Adrenal gland (tissue), 12 donors: ENCODE measurements around the gene ATG12. TPM values are rescaled to one million over a fixed set of nuclear protein-coding genes. Genes with fewer than 3 reads are reported as not detected.

Experiments used
- DNase-seq, 7 donors: peaks; one replicate each; pipeline ENCODE4 v3.0.0-alpha.2; 2019 to 2020
- H3K27ac ChIP-seq, 5 donors: fragments of 200-600 bp; sonication (generic) in 4 of 5; 1 replicate in 3 of 5; 2 replicates in 2 of 5; pipeline versions ENCODE4 v1.5.1 to v1.8.0; 2016 to 2020; ENCODE audit warnings: mild to moderate bottlenecking in 1 of 5
- H3K27me3 ChIP-seq: fragments of 200-600 bp; 2 replicates; pipeline ENCODE4 v1.8.0; 2021
- H3K36me3 ChIP-seq, 2 donors: fragments of 200-600 bp; replicated peaks in 1 of 2; 1 replicate in 1 of 2; 2 replicates in 1 of 2; pipeline versions ENCODE4 v1.5.1 to v1.8.0; 2018 to 2022
- H3K4me1 ChIP-seq, 2 donors: fragments of 200-600 bp; replicated peaks in 1 of 2; 1 replicate in 1 of 2; 2 replicates in 1 of 2; pipeline versions ENCODE4 v1.5.1 to v1.8.0; 2018 to 2021
- H3K4me3 ChIP-seq, 4 donors: fragments of 200-600 bp; sonication (generic) in 3 of 4; one replicate each; pipeline ENCODE4 v1.5.1; 2016 to 2018
- H3K9me3 ChIP-seq, 3 donors: fragments of 200-600 bp; sonication (generic) in 1 of 3; replicated peaks in 1 of 3; 1 replicate in 2 of 3; 2 replicates in 1 of 3; pipeline versions ENCODE4 v1.5.1 to v1.8.0; 2016 to 2021
- WGBS, 4 donors: extraction: QIAGEN DNeasy Blood & Tissue Kit in 2 of 4; methylation state at CpG; one replicate each; pipeline versions ENCODE4 v1.1.5 to v1.1.7; 2013 to 2017; 5-methylcytosine and 5-hydroxymethylcytosine counted together
- intact Hi-C, 2 donors: fragments of 100-400 bp; cut with DNase I; formaldehyde crosslinking; loops; one replicate each; pipeline versions ENCODE4 v1.14.1 to v1.15.0; 2022 to 2023
- polyA plus RNA-seq, 3 donors: library from polyadenylated mRNA; stranded (reverse); fragments of 200-250 nt in 2 of 3; fragments of 350-450 nt in 1 of 3; fragmentation: Illumina TruSeq in 1 of 3; extraction: RNeasy Lipid Tissue Mini Kit (QIAGEN cat#74804) in 1 of 3; gene quantifications; one replicate each; pipeline ENCODE4 v1.2.3, GENCODE V29; 2013 to 2014
- total RNA-seq, 9 donors: library from RNA; depleted of rRNA in 4 of 9; stranded (reverse); fragments of >200 nt in 4 of 9; fragments of 120-200 nt in 1 of 9; fragmentation: NEBNext Ultra II Directional in 1 of 9; extraction: Animal tissue kit (Norgen Biotek cat#: 25700) in 1 of 9; gene quantifications; one replicate each; pipeline versions ENCODE4 v1.1.0 to v1.2.4, GENCODE V29; 2013 to 2023
- TF ChIP-seq, protein P1 (sequence below), 6 experiments: fragments of 450-650 bp in 4 of 6; fragments of 200-600 bp in 2 of 6; sonication (generic) in 1 of 6; IDR thresholded peaks; 1 replicate in 5 of 6; 2 replicates in 1 of 6; pipeline versions ENCODE4 v1.5.1 to v1.8.0; 2016 to 2021; ENCODE audit warnings: antibody characterized with exemption in 6 of 6, mild to moderate bottlenecking in 2 of 6, moderate library complexity in 1 of 6
- donor health status: healthy with polysubstance abuse.
- donor health status: Bipolar disorder and iron deficiency.
- donor health status: DM: yes; HTN: yes; CAD: no.
- donor health status: DM: no; HTN: no; CAD: no.
- donor health status: DM: no; HTN: no; CAD: no.
- donor health status: DM: yes; HTN: yes; CAD: no.

Gene ATG12
- total and polyA plus RNA-seq, 12 donors: 23.7 to 68.0 (median 41.1) TPM

DNA sequence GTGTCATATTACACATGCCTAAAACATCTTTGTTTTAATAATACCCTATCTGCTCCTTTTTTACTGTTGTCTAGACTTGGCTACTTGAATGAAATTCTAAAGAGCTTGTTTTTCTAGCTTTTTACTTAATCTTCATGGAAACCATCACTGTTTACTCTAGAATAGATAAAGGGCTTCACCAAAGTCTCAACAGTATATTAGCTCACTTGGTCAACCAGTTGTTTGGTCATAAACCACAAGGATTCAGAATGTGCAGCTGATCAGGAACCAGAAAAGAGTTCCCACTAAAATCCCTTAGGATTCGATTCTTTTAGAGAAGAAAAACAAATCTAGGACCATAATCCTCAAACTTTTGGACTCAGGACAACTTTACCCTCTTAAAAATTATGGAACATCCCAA lies 62.9 kb downstream of the ATG12 start:
- Histone ChIP-seq H3K27ac (no peak overlapping the region), H3K4me3 (no peak overlapping the region), H3K9me3 (no peaks in the 10 kb centered on the region), H3K36me3 (no peaks in the 10 kb centered on the region), H3K27me3 (no peaks in the 10 kb centered on the region), H3K4me1 (no peaks in the 10 kb centered on the region)
- TF ChIP-seq, protein P1, sequence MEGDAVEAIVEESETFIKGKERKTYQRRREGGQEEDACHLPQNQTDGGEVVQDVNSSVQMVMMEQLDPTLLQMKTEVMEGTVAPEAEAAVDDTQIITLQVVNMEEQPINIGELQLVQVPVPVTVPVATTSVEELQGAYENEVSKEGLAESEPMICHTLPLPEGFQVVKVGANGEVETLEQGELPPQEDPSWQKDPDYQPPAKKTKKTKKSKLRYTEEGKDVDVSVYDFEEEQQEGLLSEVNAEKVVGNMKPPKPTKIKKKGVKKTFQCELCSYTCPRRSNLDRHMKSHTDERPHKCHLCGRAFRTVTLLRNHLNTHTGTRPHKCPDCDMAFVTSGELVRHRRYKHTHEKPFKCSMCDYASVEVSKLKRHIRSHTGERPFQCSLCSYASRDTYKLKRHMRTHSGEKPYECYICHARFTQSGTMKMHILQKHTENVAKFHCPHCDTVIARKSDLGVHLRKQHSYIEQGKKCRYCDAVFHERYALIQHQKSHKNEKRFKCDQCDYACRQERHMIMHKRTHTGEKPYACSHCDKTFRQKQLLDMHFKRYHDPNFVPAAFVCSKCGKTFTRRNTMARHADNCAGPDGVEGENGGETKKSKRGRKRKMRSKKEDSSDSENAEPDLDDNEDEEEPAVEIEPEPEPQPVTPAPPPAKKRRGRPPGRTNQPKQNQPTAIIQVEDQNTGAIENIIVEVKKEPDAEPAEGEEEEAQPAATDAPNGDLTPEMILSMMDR (IDR thresholded peaks at IDR 0.05): no peak
- 46 to 57% (median 49%) methylated on average over 1 of the region's 1 CpG for WGBS, 4 donors
- intact Hi-C loops: no loop called here
- DNase-seq: no peak

Other genes starting within 250 kb of the ATG12 start
- 1 to 10 TPM; 1.8 to 9.3 (median 4.4) TPM for gene TICAM2, start 239.1 kb downstream of the ATG12 start, total RNA-seq
- 1 to 10 TPM; 2.3 to 2.7 (median 2.7) TPM for gene TICAM2, start 239.1 kb downstream of the ATG12 start, polyA plus RNA-seq
- gene TMED7, start 215.5 kb downstream of the ATG12 start, total RNA-seq: 100 to 1,000 TPM in 3 of 9 donors, 10 to 100 TPM in 6; 45.8 to 205 (median 89.9) TPM
- 100 to 1,000 TPM in 1 of 3 donors, 10 to 100 TPM in 1, 1 to 10 TPM in 1; 9.3 to 123 (median 13.5) TPM for gene TMED7, start 215.5 kb downstream of the ATG12 start, polyA plus RNA-seq
- gene CDO1, start 24.9 kb downstream of the ATG12 start, total RNA-seq: 10 to 100 TPM in 7 of 9 donors, 1 to 10 TPM in 2; 8.3 to 87.3 (median 20.5) TPM
- 10 to 100 TPM in 2 of 3 donors, 1 to 10 TPM in 1; 7.5 to 28.5 (median 14.0) TPM for gene CDO1, start 24.9 kb downstream of the ATG12 start, polyA plus RNA-seq
- 100 to 1,000 TPM in 1 of 9 donors, 10 to 100 TPM in 8; 53.9 to 127 (median 77.2) TPM for gene AP3S1, start 370 bp upstream of the ATG12 start, total RNA-seq
- gene AP3S1, start 370 bp upstream of the ATG12 start, polyA plus RNA-seq: 100 to 1,000 TPM in 1 of 3 donors, 10 to 100 TPM in 2; 38.7 to 121 (median 44.7) TPM
- 1 to 10 TPM in 2 of 9 donors, under 1 TPM in 7; 0.19 to 3.1 (median 0.31) TPM for gene LVRN, start 120.9 kb upstream of the ATG12 start, total RNA-seq
- gene LVRN, start 120.9 kb upstream of the ATG12 start, polyA plus RNA-seq: 1 to 10 TPM in 1 of 3 donors, under 1 TPM in 2; 0.29 to 3.7 (median 0.72) TPM
- under 1 TPM in 1 of 9 donors, not detected in 8; 0.11 TPM for gene ARL14EPL, start 190.9 kb upstream of the ATG12 start, total RNA-seq
- gene ARL14EPL, start 190.9 kb upstream of the ATG12 start, polyA plus RNA-seq: under 1 TPM in 1 of 3 donors, not detected in 2; 0.10 TPM
- gene COMMD10, start 243.5 kb upstream of the ATG12 start, total RNA-seq: 10 to 100 TPM; 27.7 to 69.4 (median 35.6) TPM
- gene COMMD10, start 243.5 kb upstream of the ATG12 start, polyA plus RNA-seq: 10 to 100 TPM; 20.0 to 49.6 (median 22.6) TPM